ENCODE data around the gene EIF4E1B.

The EIF4E1B gene

GRCh38 chr5:176661676-176662075 is 31.2 kb downstream of the EIF4E1B start:
- H3K9me3 Mint-ChIP-seq, result no peaks in the 10 kb centered on the region
- intact Hi-C loops (cut with micrococcal nuclease), result loop anchor here (2.0 kb wide), 1 partner anchor 297 kb away; no protein-coding TSS in a partner anchor
- H3K4me1 Mint-ChIP-seq (ENCODE audit: low read depth), result peaks cover 23% of the 10 kb centered on the region
- peaks cover 50% of the 10 kb centered on the region for H3K27me3 Mint-ChIP-seq
- H3K27ac Mint-ChIP-seq, result no peak overlapping the region
- no peak overlapping the region for H3K4me3 Mint-ChIP-seq
- peaks cover 11% of the 10 kb centered on the region for H3K36me3 Mint-ChIP-seq (ENCODE audit: low read depth)

DNA sequence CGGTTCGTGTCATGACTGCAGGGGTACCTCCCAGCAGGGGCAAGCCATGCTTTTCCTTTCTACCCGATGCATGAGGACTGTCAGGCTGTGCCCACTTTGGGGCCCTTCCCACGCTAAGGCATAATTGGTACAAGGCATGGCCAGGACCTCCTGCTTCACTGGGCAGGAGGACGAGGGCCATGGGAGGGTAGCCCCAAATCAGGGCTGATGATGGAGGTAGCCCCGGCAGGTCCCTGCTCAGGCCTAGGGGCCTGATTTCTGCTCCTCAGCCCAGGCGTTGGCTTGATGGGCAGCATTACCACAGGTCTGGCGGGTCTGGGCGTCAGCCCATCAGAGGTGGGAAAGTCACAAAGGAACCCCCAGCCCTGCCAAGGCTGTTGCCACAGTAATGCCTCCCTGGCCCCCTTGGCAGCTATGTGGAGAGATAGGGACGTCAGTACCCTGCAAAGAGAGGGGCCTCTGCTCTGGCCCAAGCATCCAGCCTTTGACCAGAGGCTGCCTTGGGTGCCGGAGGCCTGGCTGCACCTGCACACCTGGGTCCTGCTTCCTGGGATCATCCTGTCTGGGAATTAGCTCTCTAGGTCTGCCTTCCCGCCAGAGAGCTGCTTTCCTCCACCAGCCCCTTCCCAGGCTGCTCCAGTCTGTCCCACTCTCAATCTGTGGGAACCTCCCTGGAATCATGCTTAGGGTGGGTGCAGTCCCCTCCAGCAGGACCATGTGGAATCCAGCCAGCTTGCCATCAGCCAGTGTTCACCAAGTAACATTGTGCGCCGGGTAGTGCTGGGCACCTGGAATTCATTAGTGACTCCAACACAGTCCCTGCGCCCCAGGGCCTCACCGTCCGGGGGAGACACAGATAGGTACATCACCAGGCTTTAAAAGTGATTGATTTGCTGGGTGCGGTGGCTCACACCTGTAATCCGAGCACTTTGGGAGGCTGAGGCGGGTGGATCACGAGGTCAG is 32.2 kb downstream of the EIF4E1B start:
- intact Hi-C loops (cut with micrococcal nuclease), result no loop called here
- Mint-ChIP-seq H3K27ac (no peak overlapping the region), H3K36me3 (ENCODE audit: low read depth) (peaks cover 2% of the 10 kb centered on the region), H3K27me3 (peaks cover 52% of the 10 kb centered on the region), H3K9me3 (no peaks in the 10 kb centered on the region), H3K4me3 (no peak overlapping the region), H3K4me1 (ENCODE audit: low read depth) (peaks cover 22% of the 10 kb centered on the region)

- Mint-ChIP-seq H3K36me3 (ENCODE audit: low read depth) (no peaks in the 10 kb centered on the region), H3K4me1 (ENCODE audit: low read depth) (peaks cover 13% of the 10 kb centered on the region), H3K27ac (no peak overlapping the region)
These were observed 33.1 kb downstream of the EIF4E1B start for GRCh38 chr5:176663566-176663965.

DNA sequence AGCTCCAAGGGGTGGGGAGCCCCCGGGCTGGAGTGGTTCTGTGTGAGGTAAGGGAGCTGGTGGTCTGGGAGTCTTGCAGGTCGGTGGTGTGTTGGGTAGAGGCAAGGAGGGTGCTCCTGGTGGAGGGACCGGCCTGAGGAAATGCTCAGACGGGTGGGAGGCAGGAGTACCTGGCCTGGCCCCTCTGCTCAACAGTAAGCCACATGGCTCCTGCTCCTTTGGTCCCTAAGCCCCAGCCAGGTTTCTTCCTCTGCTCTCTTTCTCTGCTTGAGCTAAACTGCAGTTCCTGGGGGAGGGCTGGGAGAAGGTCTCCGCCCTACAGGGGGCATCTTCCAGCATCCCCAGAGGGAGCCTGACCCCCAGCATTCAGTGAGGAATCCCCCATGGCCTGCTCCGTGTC is 34.0 kb downstream of the EIF4E1B start:
- Mint-ChIP-seq H3K27me3 (peaks cover 54% of the 10 kb centered on the region), H3K4me1 (ENCODE audit: low read depth) (peaks cover 4% of the 10 kb centered on the region), H3K4me3 (no peak overlapping the region), H3K27ac (no peak overlapping the region), H3K36me3 (ENCODE audit: low read depth) (no peaks in the 10 kb centered on the region), H3K9me3 (no peaks in the 10 kb centered on the region)
- intact Hi-C loops (cut with micrococcal nuclease), result no loop called here

More at GRCh38 chr5:176663566-176663965, 33.1 kb downstream of the EIF4E1B start:
- Mint-ChIP-seq H3K9me3 (no peaks in the 10 kb centered on the region), H3K27me3 (peaks cover 58% of the 10 kb centered on the region), H3K4me3 (no peak overlapping the region)
- intact Hi-C loops (cut with micrococcal nuclease), result no loop called here

GRCh38 chr5:176664886-176665285 is 34.4 kb downstream of the EIF4E1B start:
- intact Hi-C loops (cut with micrococcal nuclease), result no loop called here
- Mint-ChIP-seq H3K9me3 (no peaks in the 10 kb centered on the region), H3K27me3 (peaks cover 50% of the 10 kb centered on the region), H3K4me1 (ENCODE audit: low read depth) (peaks cover under 1% of the 10 kb centered on the region), H3K4me3 (no peak overlapping the region), H3K27ac (no peak overlapping the region), H3K36me3 (ENCODE audit: low read depth) (no peaks in the 10 kb centered on the region)

DNA sequence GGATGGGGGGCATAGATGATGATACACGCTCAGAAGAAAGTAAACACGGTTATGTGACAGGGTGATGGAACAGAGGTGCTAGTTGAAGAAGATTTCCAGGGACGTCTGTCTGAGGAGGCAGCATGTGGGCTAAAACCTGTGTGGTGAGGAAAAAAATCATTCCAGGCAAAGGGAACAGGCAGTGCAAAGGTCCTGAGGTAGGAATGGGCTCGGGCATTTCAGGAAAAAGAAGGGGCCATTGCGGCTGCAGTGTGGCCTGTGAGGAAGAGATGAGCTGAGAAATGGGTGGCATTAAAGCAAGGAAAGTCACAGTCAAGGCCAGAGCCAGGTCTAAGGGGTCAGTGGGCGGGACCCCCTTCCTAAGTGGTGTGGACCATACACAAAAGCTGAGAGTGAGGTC is 35.0 kb downstream of the EIF4E1B start:
- intact Hi-C loops (cut with micrococcal nuclease), result no loop called here
- no peaks in the 10 kb centered on the region for H3K36me3 Mint-ChIP-seq (ENCODE audit: low read depth)
- H3K4me1 Mint-ChIP-seq (ENCODE audit: low read depth), result no peaks in the 10 kb centered on the region
- no peak overlapping the region for H3K4me3 Mint-ChIP-seq
- H3K27ac Mint-ChIP-seq, result no peak overlapping the region
- no peaks in the 10 kb centered on the region for H3K9me3 Mint-ChIP-seq
- H3K27me3 Mint-ChIP-seq, result peaks cover 50% of the 10 kb centered on the region

DNA sequence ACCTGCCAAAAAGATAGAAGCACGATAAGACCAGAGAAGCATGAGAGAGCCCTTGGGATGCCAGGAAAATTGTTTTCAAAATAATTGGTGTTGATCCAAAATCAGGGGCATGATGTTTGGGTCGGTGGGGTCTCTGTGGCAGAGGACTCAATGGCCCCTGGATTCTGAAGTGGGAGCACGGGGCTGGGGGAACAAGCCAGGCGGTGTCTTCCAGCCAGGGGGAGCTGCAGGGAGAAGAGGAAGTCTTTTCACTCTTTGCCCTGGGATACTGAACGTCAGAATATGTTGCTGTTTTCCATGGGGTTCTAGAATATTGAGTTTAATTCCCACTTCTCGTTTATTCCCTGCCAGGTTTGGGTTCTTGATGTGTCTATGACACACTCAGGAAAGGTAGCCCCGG is 37.2 kb downstream of the EIF4E1B start:
- Mint-ChIP-seq H3K4me1 (ENCODE audit: low read depth) (no peaks in the 10 kb centered on the region), H3K9me3 (no peaks in the 10 kb centered on the region), H3K27ac (no peak overlapping the region), H3K4me3 (no peak overlapping the region), H3K36me3 (ENCODE audit: low read depth) (no peaks in the 10 kb centered on the region), H3K27me3 (peaks cover 56% of the 10 kb centered on the region)
- intact Hi-C loops (cut with micrococcal nuclease), result no loop called here

DNA sequence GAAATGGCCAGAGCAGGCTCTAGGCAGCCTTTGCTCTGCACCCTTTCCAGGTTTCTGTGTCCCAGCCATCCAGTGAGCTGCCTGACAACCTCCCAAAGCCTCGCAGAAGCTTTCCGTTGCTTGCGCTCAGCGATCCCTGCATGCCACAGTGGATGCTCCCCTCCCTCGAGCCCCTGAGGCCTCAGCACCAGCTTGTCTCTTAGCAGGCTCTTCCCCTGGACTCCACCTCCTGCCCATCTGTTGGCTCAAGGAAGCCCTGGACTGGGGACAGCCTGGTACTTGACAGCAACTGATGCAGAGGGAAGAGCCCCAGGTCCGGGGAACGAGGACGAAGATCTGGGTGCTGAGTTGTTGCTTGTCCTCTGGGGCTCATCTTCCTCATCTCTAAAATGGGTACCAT is 40.0 kb downstream of the EIF4E1B start:
- Mint-ChIP-seq H3K27ac (no peak overlapping the region), H3K27me3 (peaks cover 39% of the 10 kb centered on the region), H3K4me1 (ENCODE audit: low read depth) (no peaks in the 10 kb centered on the region), H3K9me3 (no peaks in the 10 kb centered on the region), H3K36me3 (ENCODE audit: low read depth) (no peaks in the 10 kb centered on the region), H3K4me3 (no peak overlapping the region)
- intact Hi-C loops (cut with micrococcal nuclease), result no loop called here

DNA sequence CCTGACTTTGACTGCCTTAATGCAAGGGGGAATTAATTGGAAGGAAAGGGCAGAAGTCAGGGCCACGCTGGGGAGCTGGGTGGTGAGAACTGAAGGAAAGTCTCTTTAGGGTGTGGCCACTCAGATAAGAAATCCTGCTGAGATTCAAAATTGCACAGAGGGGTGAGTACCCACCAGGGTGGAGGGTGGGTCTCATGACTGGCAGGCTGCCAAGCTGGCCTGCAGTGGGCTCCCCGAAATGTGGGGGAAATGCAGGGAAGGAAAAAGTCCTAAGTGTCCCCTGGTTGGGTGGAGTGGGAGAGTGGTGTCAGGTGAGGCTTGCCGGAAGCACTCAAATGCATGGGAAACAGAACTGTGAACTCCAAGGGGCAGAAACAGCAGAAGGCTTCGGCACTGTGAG is 40.9 kb downstream of the EIF4E1B start:
- intact Hi-C loops (cut with micrococcal nuclease), result no loop called here
- Mint-ChIP-seq H3K4me1 (ENCODE audit: low read depth) (no peaks in the 10 kb centered on the region), H3K4me3 (no peak overlapping the region), H3K9me3 (no peaks in the 10 kb centered on the region), H3K27ac (no peak overlapping the region), H3K36me3 (ENCODE audit: low read depth) (no peaks in the 10 kb centered on the region), H3K27me3 (peaks cover 36% of the 10 kb centered on the region)

- Mint-ChIP-seq H3K9me3 (no peaks in the 10 kb centered on the region), H3K36me3 (ENCODE audit: low read depth) (no peaks in the 10 kb centered on the region), H3K4me1 (ENCODE audit: low read depth) (no peaks in the 10 kb centered on the region), H3K4me3 (no peak overlapping the region), H3K27me3 (peaks cover 41% of the 10 kb centered on the region), H3K27ac (no peak overlapping the region)
- intact Hi-C loops (cut with micrococcal nuclease), result no loop called here
These were observed 41.6 kb downstream of the EIF4E1B start for GRCh38 chr5:176671890-176672747.

DNA sequence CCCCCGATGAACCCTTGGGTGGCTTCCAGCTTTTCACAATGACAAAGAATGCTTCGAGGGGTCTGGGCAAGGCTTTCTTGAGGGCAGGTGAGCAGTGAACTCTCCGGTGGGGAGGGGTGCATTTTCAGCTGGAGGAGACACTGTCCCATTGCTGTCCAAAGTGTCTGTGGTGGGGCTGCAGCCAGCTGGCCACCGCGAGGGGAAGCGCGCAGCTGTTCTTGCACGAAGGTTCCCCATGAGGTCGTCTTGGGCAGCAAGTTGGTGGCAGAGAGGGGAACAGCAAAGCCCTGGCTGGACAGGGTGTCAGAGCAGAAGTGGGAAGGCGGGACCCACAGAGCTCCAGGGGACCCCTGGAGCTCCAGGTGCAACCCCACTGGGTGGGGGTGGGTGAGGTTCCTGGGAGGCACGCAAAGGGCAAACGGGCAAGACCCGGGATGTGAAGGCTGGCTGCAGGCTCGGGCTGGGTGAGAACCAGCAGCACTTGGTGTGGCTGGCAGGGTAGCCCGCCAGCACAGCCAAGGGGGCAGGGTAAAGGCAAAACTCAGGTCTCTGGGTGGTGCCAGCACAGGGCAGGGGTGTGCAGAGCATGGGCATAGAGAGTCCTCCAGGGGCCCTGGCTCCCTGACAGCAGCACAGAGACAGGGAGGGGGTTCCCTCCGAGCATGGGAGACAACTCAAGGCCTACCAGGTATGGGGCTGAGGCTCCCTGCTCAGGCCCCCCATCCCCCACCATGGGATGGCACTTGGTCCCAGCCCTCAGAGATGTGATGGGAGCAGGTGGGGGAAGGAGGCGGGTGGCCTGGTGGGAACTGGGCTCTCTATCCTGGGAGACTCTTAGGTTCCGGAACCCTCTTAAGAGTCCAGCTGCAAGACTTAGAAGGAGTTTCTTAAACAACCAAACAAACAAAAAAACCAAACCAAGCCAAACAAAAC is 43.4 kb downstream of the EIF4E1B start:
- H3K9me3 Mint-ChIP-seq, result no peaks in the 10 kb centered on the region
- H3K4me3 Mint-ChIP-seq, result no peak overlapping the region
- H3K36me3 Mint-ChIP-seq (ENCODE audit: low read depth), result no peaks in the 10 kb centered on the region
- H3K27me3 Mint-ChIP-seq, result peaks cover 47% of the 10 kb centered on the region
- H3K27ac Mint-ChIP-seq, result no peak overlapping the region
- intact Hi-C loops (cut with micrococcal nuclease), result no loop called here
- no peaks in the 10 kb centered on the region for H3K4me1 Mint-ChIP-seq (ENCODE audit: low read depth)

- Mint-ChIP-seq H3K4me3 (no peak overlapping the region), H3K9me3 (no peaks in the 10 kb centered on the region), H3K4me1 (ENCODE audit: low read depth) (no peaks in the 10 kb centered on the region), H3K36me3 (ENCODE audit: low read depth) (no peaks in the 10 kb centered on the region), H3K27me3 (peaks cover 56% of the 10 kb centered on the region), H3K27ac (no peak overlapping the region)
- intact Hi-C loops (cut with micrococcal nuclease), result no loop called here
These were observed 44.3 kb downstream of the EIF4E1B start for GRCh38 chr5:176674799-176675198.

- Mint-ChIP-seq H3K9me3 (no peaks in the 10 kb centered on the region), H3K36me3 (ENCODE audit: low read depth) (no peaks in the 10 kb centered on the region), H3K27me3 (peaks cover 63% of the 10 kb centered on the region), H3K4me1 (ENCODE audit: low read depth) (no peaks in the 10 kb centered on the region), H3K4me3 (no peak overlapping the region), H3K27ac (no peak overlapping the region)
- intact Hi-C loops (cut with micrococcal nuclease), result no loop called here
These were observed 45.3 kb downstream of the EIF4E1B start for GRCh38 chr5:176675676-176676360.
